K562 (cell line): ENCODE data around the gene INPP4B. TPM values are rescaled to one million over a fixed set of nuclear protein-coding genes. Genes with fewer than 3 reads are reported as not detected.

Experiments
- FOXA3 ChIP-seq, 2 experiments: fragments of 450-650 bp in 1 of 2; sonication (generic) in 1 of 2; formaldehyde crosslinking; IDR thresholded peaks in 1 of 2; conservative IDR thresholded peaks in 1 of 2; 2 replicates each; pipeline versions ENCODE4 v1.4.0 to v1.8.0; 2020 to 2022; ENCODE audit warnings: mild to moderate bottlenecking in 2 of 2, missing genetic modification reagents in 1 of 2
- NR0B1 ChIP-seq: fragments of 450-650 bp; IDR thresholded peaks from one replicate; pipeline ENCODE4 v1.6.1; 2018; ENCODE audit warnings: mild to moderate bottlenecking, moderate library complexity; ENCODE audit not compliant: partially characterized antibody
- PCBP2 ChIP-seq: fragments of 200-400 bp; formaldehyde crosslinking; IDR thresholded peaks from 2 replicates; pipeline ENCODE4 v1.6.1; 2018; ENCODE audit warnings: low read length, low read depth, mild to moderate bottlenecking, moderate library complexity; ENCODE audit not compliant: poor library complexity, severe bottlenecking
- ZC3H11A ChIP-seq: IDR thresholded peaks from 2 replicates; pipeline ENCODE4 v1.6.1; 2012; ENCODE audit warnings: low read depth, low read length, improper control_type of control experiment
- ZNF280B ChIP-seq: fragments of 250-450 bp; sonication (Bioruptor Pico); IDR thresholded peaks from 2 replicates; pipeline ENCODE4 v1.5.1; 2021; ENCODE audit warnings: mild to moderate bottlenecking
- ZNF512 ChIP-seq: IDR thresholded peaks from 2 replicates; pipeline ENCODE4 v1.6.1; 2016; ENCODE audit warnings: missing genetic modification characterization, missing compliant biosample characterization
- ZNF668 ChIP-seq: fragments of 250-450 bp; sonication (Bioruptor Pico); IDR thresholded peaks from 2 replicates; pipeline ENCODE4 v1.8.0; 2022; ENCODE audit warnings: mild to moderate bottlenecking, inconsistent platforms
- polyA plus RNA-seq, 8 experiments: library from polyadenylated mRNA; depleted of rRNA in 4 of 8; stranded (reverse) in 5 of 8; unstranded in 3 of 8; fragments of >200 nt; fragmentation: Nextera tagmentation in 2 of 8; fragmentation: Illumina TruSeq in 1 of 8; extraction: Ambion mirVana in 2 of 8; extraction: Trizol in 1 of 8; gene quantifications; 2 replicates each; pipeline versions ENCODE4 v1.2.1 to v1.2.3, GENCODE V29; 2011 to 2014; ENCODE audit warnings: inconsistent platforms in 1 of 8, missing spikeins in 1 of 8
- total RNA-seq, 7 experiments: library from RNA; depleted of rRNA in 6 of 7; stranded (reverse); fragments of >200 nt in 6 of 7; fragmentation: Illumina TruSeq in 2 of 7; extraction: Trizol in 2 of 7; gene quantifications; 2 replicates each; pipeline versions ENCODE4 v1.2.1 to v1.2.3, GENCODE V29; 2011 to 2021; ENCODE audit warnings: low replicate concordance in 1 of 7

INPP4B gene
- total and polyA plus RNA-seq, 9 of the 15 experiments (the other 6 are each of a cell fraction or from before 2014, with no cell fraction given) = 0.04 to 0.11 TPM; not detected in 7

- no peak for TF ChIP-seq NR0B1
- TF ChIP-seq ZC3H11A = no peak
- TF ChIP-seq FOXA3 (CRISPR knock-in tag; conservative IDR thresholded peaks at IDR 0.05 in 1 of 2, IDR thresholded peaks at IDR 0.05 in 1 of 2) = no peak
- TF ChIP-seq ZNF668 (CRISPR knock-in tag) = no peak
- TF ChIP-seq PCBP2 = no peak
- no peak for TF ChIP-seq ZNF280B (CRISPR knock-in tag)
- TF ChIP-seq ZNF512 (tag) = no peak
These were observed 427.4 kb downstream of the INPP4B start (continued) for GRCh38 chr4:142418697-142419096.
